ENCODE results near the gene NEDD4L. TPM values are rescaled to one million over a fixed set of nuclear protein-coding genes. Genes with fewer than 3 reads are reported as not detected.

NEDD4L gene
- total RNA-seq, 2 experiments from 2014 or later, result 11.2 to 13.7 TPM

DNA sequence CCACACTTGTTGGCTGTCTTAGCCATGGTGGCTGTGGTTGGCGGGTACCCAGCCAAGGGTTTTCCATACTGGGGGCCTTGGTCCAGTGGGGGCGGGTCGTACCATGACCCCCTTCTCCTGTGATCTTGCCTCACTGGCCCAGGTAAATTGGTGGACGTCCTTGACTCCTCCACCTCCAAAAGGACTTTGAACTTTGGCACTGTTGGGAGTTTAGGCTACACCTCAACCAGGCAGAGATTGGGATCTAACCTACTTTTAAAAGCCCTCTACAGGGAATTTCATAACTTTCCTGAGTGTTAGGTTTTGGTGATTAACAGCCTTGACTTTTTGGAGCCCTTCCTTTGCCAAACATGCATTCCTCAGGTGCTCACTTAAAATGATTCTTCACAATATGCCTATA lies 106.7 kb downstream of the NEDD4L start:
- H3K27me3 ChIP-seq (ENCODE audit: control insufficient read depth in 1 of 2, insufficient read depth in 2 of 2, low read length in 2 of 2), result no peaks in the 10 kb centered on the region
- peaks cover 8% of the 10 kb centered on the region for H3K27me3 Mint-ChIP-seq
- no peak for ATAC-seq (ENCODE audit: poor library complexity)
- CTCF ChIA-PET, result no interaction called here
- H3K9me3 ChIP-seq (ENCODE audit: control insufficient read depth in 1 of 2, insufficient read depth in 1 of 2, low read length in 2 of 2), result no peaks in the 10 kb centered on the region
- no peaks in the 10 kb centered on the region for H3K9me3 Mint-ChIP-seq
- H3K27ac ChIP-seq (ENCODE audit: low read depth in 1 of 2, low read length in 2 of 2), result no peak overlapping the region
- TF ChIP-seq, protein P1, sequence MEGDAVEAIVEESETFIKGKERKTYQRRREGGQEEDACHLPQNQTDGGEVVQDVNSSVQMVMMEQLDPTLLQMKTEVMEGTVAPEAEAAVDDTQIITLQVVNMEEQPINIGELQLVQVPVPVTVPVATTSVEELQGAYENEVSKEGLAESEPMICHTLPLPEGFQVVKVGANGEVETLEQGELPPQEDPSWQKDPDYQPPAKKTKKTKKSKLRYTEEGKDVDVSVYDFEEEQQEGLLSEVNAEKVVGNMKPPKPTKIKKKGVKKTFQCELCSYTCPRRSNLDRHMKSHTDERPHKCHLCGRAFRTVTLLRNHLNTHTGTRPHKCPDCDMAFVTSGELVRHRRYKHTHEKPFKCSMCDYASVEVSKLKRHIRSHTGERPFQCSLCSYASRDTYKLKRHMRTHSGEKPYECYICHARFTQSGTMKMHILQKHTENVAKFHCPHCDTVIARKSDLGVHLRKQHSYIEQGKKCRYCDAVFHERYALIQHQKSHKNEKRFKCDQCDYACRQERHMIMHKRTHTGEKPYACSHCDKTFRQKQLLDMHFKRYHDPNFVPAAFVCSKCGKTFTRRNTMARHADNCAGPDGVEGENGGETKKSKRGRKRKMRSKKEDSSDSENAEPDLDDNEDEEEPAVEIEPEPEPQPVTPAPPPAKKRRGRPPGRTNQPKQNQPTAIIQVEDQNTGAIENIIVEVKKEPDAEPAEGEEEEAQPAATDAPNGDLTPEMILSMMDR (IDR thresholded peaks at IDR 0.05), result no peak
- no peak overlapping the region for H3K4me3 ChIP-seq (ENCODE audit: low read length)
- H3K4me1 Mint-ChIP-seq (ENCODE audit: low read depth), result no peaks in the 10 kb centered on the region
- H3K36me3 Mint-ChIP-seq (ENCODE audit: low read depth), result no peaks in the 10 kb centered on the region
- POLR2A ChIA-PET, result no interaction called here
- no peaks in the 10 kb centered on the region for H3K4me1 ChIP-seq (ENCODE audit: insufficient read depth, low read length)
- DNase-seq, result no peak
- H3K4me3 Mint-ChIP-seq, result no peak overlapping the region
- no peaks in the 10 kb centered on the region for H3K36me3 ChIP-seq (ENCODE audit: insufficient read depth, low read length)
- H3K27ac Mint-ChIP-seq, result no peak overlapping the region
- intact Hi-C loops (cut with DNase I, micrococcal nuclease), result no loop called here

DNA sequence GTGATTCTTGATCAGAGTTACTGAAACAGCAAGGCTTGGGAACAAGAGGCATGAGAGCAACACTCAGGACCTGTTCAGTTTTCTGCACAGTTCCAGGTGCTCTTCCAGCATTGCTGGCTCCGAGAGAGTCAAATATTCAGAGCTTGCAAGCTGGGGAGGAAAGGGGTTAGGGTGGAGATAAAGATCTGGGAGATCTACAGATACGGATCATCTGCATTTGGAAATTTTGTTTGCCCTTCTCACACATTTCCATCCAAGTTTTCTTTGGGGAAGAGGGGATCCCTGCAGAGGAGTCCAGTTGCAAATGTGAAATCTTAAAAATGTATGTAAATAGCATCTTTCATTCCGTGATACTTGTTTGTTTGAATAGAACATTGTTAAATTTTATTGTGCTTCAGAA lies 108.2 kb downstream of the NEDD4L start:
- no peaks in the 10 kb centered on the region for H3K36me3 ChIP-seq (ENCODE audit: insufficient read depth, low read length)
- POLR2A ChIA-PET, result no interaction called here
- no peaks in the 10 kb centered on the region for H3K4me1 ChIP-seq (ENCODE audit: insufficient read depth, low read length)
- no peaks in the 10 kb centered on the region for H3K9me3 ChIP-seq (ENCODE audit: control insufficient read depth in 1 of 2, insufficient read depth in 1 of 2, low read length in 2 of 2)
- TF ChIP-seq, protein P1 (IDR thresholded peaks at IDR 0.05), result no peak
- Mint-ChIP-seq H3K4me1 (ENCODE audit: low read depth) (no peaks in the 10 kb centered on the region), H3K9me3 (no peaks in the 10 kb centered on the region), H3K27ac (no peak overlapping the region), H3K27me3 (peaks cover 8% of the 10 kb centered on the region), H3K4me3 (no peak overlapping the region), H3K36me3 (ENCODE audit: low read depth) (no peaks in the 10 kb centered on the region)
- no peaks in the 10 kb centered on the region for H3K27me3 ChIP-seq (ENCODE audit: control insufficient read depth in 1 of 2, insufficient read depth in 2 of 2, low read length in 2 of 2)
- ATAC-seq (ENCODE audit: poor library complexity), result no peak
- H3K4me3 ChIP-seq (ENCODE audit: low read length), result no peak overlapping the region
- no peak overlapping the region for H3K27ac ChIP-seq (ENCODE audit: low read depth in 1 of 2, low read length in 2 of 2)
- no peak for DNase-seq
- intact Hi-C loops (cut with DNase I, micrococcal nuclease), result no loop called here
- CTCF ChIA-PET, result no interaction called here

DNA sequence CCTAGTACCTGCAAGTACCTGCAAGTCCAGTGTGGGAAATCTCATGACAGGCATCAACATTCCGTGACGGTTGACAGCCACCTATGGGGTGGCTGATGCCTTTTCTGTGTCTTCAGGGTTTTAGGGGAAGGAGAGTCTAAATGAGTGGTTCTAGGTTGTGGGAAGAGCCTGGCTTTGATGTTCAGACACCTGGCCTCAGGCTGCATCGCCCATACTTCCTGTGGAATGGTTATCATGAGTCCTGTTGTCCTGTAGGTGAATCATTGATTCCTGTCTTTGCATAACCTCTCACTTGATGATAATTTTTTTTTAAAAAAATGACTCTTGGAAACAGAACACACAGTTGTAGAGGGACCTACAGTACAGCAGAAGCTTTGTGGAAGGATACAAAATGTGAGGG lies 108.9 kb downstream of the NEDD4L start:
- H3K27ac ChIP-seq (ENCODE audit: low read depth in 1 of 2, low read length in 2 of 2), result no peak overlapping the region
- DNase-seq (no peak), ATAC-seq (ENCODE audit: poor library complexity) (no peak)
- no peaks in the 10 kb centered on the region for H3K36me3 ChIP-seq (ENCODE audit: insufficient read depth, low read length)
- Mint-ChIP-seq H3K36me3 (ENCODE audit: low read depth) (no peaks in the 10 kb centered on the region), H3K27ac (no peak overlapping the region), H3K4me3 (no peak overlapping the region), H3K9me3 (no peaks in the 10 kb centered on the region), H3K27me3 (peaks cover 8% of the 10 kb centered on the region), H3K4me1 (ENCODE audit: low read depth) (no peaks in the 10 kb centered on the region)
- intact Hi-C loops (cut with DNase I, micrococcal nuclease), result no loop called here
- H3K4me1 ChIP-seq (ENCODE audit: insufficient read depth, low read length), result no peaks in the 10 kb centered on the region
- ChIA-PET CTCF (no interaction called here), POLR2A (no interaction called here)
- no peaks in the 10 kb centered on the region for H3K27me3 ChIP-seq (ENCODE audit: control insufficient read depth in 1 of 2, insufficient read depth in 2 of 2, low read length in 2 of 2)
- TF ChIP-seq, protein P1 (IDR thresholded peaks at IDR 0.05), result no peak
- H3K4me3 ChIP-seq (ENCODE audit: low read length), result no peak overlapping the region
- H3K9me3 ChIP-seq (ENCODE audit: control insufficient read depth in 1 of 2, insufficient read depth in 1 of 2, low read length in 2 of 2), result no peaks in the 10 kb centered on the region

Measured in CD4-positive, alpha-beta T cell (primary cell).